H9 (cell line): ENCODE measurements around the gene SUPT3H. TPM values are rescaled to one million over a fixed set of nuclear protein-coding genes. Genes with fewer than 3 reads are reported as not detected.

Experiments
- DNase-seq: peaks from one replicate; pipeline ENCODE4 v3.0.0-alpha.2; 2017
- H2AFZ ChIP-seq: one replicate; pipeline ENCODE4 v1.6.1; 2013; ENCODE audit warnings: mild to moderate bottlenecking, low read length, control low read depth, moderate library complexity
- H2AK5ac ChIP-seq: 2 replicates; pipeline ENCODE4 v1.6.1; 2013; ENCODE audit warnings: low read length, control low read depth, mixed read lengths; ENCODE audit not compliant: insufficient read length
- H2BK120ac ChIP-seq: one replicate; pipeline ENCODE4 v1.6.1; 2013; ENCODE audit warnings: low read depth, mild to moderate bottlenecking, low read length, control low read depth, inconsistent platforms; ENCODE audit not compliant: poor library complexity, severe bottlenecking
- H2BK12ac ChIP-seq: 2 replicates; pipeline ENCODE4 v1.6.1; 2013; ENCODE audit warnings: low read length, control low read depth, mixed read lengths, low read depth; ENCODE audit not compliant: insufficient read length
- H2BK15ac ChIP-seq: 2 replicates; pipeline ENCODE4 v1.6.1; 2013; ENCODE audit warnings: low read depth, low read length, control low read depth
- H2BK20ac ChIP-seq: one replicate; pipeline ENCODE4 v1.6.1; 2013; ENCODE audit warnings: low read depth, mild to moderate bottlenecking, low read length, control low read depth, inconsistent platforms; ENCODE audit not compliant: poor library complexity, severe bottlenecking
- H2BK5ac ChIP-seq: 2 replicates; pipeline ENCODE4 v1.6.1; 2013; ENCODE audit warnings: low read length, control low read depth, mixed read lengths; ENCODE audit not compliant: insufficient read length
- H3K14ac ChIP-seq: 2 replicates; pipeline ENCODE4 v1.6.1; 2013; ENCODE audit warnings: low read length, control low read depth; ENCODE audit not compliant: insufficient read depth
- H3K18ac ChIP-seq: 2 replicates; pipeline ENCODE4 v1.6.1; 2013; ENCODE audit warnings: low read depth, mild to moderate bottlenecking, mixed read lengths, low read length, control low read depth; ENCODE audit not compliant: insufficient read length
- H3K23ac ChIP-seq: 2 replicates; pipeline ENCODE4 v1.6.1; 2013; ENCODE audit warnings: low read length, control low read depth, mixed read lengths, low read depth; ENCODE audit not compliant: insufficient read length
- H3K23me2 ChIP-seq: 2 replicates; pipeline ENCODE4 v1.6.1; 2013; ENCODE audit warnings: low read depth, mild to moderate bottlenecking, mixed read lengths, low read length, control low read depth; ENCODE audit not compliant: insufficient read length, poor library complexity, severe bottlenecking
- H3K27ac ChIP-seq: 2 replicates; pipeline ENCODE4 v1.5.1; 2013; ENCODE audit warnings: low read length, control low read depth, mixed read lengths, low read depth; ENCODE audit not compliant: insufficient read length
- H3K27me3 ChIP-seq: 2 replicates; pipeline ENCODE4 v1.6.1; 2013; ENCODE audit warnings: low read length, control low read depth, inconsistent platforms; ENCODE audit not compliant: insufficient read depth
- H3K4ac ChIP-seq: 2 replicates; pipeline ENCODE4 v1.6.1; 2013; ENCODE audit warnings: low read depth, mild to moderate bottlenecking, control low read depth, inconsistent platforms, low read length, moderate library complexity
- H3K4me1 ChIP-seq: 2 replicates; pipeline ENCODE4 v1.6.1; 2013; ENCODE audit warnings: low read length, control low read depth, inconsistent platforms; ENCODE audit not compliant: insufficient read depth
- H3K4me2 ChIP-seq: 2 replicates; pipeline ENCODE4 v1.6.1; 2013; ENCODE audit warnings: low read length, control low read depth, mixed read lengths; ENCODE audit not compliant: insufficient read length, insufficient read depth
- H3K56ac ChIP-seq: 2 replicates; pipeline ENCODE4 v1.6.1; 2013; ENCODE audit warnings: low read depth, mild to moderate bottlenecking, mixed read lengths, low read length, control low read depth; ENCODE audit not compliant: insufficient read length
- H3K79me1 ChIP-seq: 2 replicates; pipeline ENCODE4 v1.6.1; 2013; ENCODE audit warnings: low read depth, mild to moderate bottlenecking, moderate library complexity, low read length, control low read depth, inconsistent platforms; ENCODE audit not compliant: insufficient read depth, poor library complexity, severe bottlenecking
- H3K79me2 ChIP-seq: 2 replicates; pipeline ENCODE4 v1.6.1; 2013; ENCODE audit warnings: low read length, control low read depth, inconsistent platforms; ENCODE audit not compliant: insufficient read depth
- H3K9ac ChIP-seq: 2 replicates; pipeline ENCODE4 v1.6.1; 2013; ENCODE audit warnings: low read length, control low read depth, mixed read lengths; ENCODE audit not compliant: insufficient read length; ENCODE audit errors: extremely low read depth
- H3K9me3 ChIP-seq: one replicate; pipeline ENCODE4 v1.6.1; 2013; ENCODE audit warnings: low read depth, low read length, inconsistent platforms; ENCODE audit not compliant: control insufficient read depth
- H3T11ph ChIP-seq: one replicate; pipeline ENCODE4 v1.6.1; 2013; ENCODE audit warnings: mild to moderate bottlenecking, low read length, control low read depth, inconsistent platforms
- H4K20me1 ChIP-seq: one replicate; pipeline ENCODE4 v1.6.1; 2013; ENCODE audit not compliant: control insufficient read depth, insufficient read length, insufficient read depth
- H4K5ac ChIP-seq: 2 replicates; pipeline ENCODE4 v1.6.1; 2013; ENCODE audit warnings: low read depth, mild to moderate bottlenecking, mixed read lengths, low read length, control low read depth; ENCODE audit not compliant: insufficient read length
- H4K8ac ChIP-seq: replicated peaks from 2 replicates; pipeline ENCODE4 v1.6.1; 2013; ENCODE audit warnings: low read length, control low read depth, mixed read lengths, low read depth; ENCODE audit not compliant: insufficient read length
- H4K91ac ChIP-seq: 2 replicates; pipeline ENCODE4 v1.6.1; 2013; ENCODE audit warnings: low read depth, mild to moderate bottlenecking, moderate library complexity, mixed read lengths, low read length, control low read depth; ENCODE audit not compliant: insufficient read length
- H3K27ac Mint-ChIP-seq, 3 experiments: 2 replicates in 2 of 3; 3 replicates in 1 of 3; pipeline ENCODE4 v1.8.0; 2020 to 2021; ENCODE audit warnings: mixed read lengths in 3 of 3, mild to moderate bottlenecking in 1 of 3, moderate library complexity in 1 of 3
- H3K27me3 Mint-ChIP-seq: 2 replicates; pipeline ENCODE4 v1.8.0; 2021; ENCODE audit warnings: low read depth, mild to moderate bottlenecking, moderate library complexity, mixed read lengths
- H3K36me3 Mint-ChIP-seq, 3 experiments: 2 replicates in 2 of 3; 3 replicates in 1 of 3; pipeline ENCODE4 v1.8.0; 2020 to 2021; ENCODE audit warnings: low read depth in 3 of 3, mixed read lengths in 3 of 3; ENCODE audit not compliant: insufficient read depth in 1 of 3
- H3K4me1 Mint-ChIP-seq, 2 experiments: 2 replicates each; pipeline ENCODE4 v1.8.0; 2020; ENCODE audit warnings: mixed read lengths in 2 of 2
- H3K4me3 Mint-ChIP-seq, 2 experiments: 2 replicates in 1 of 2; 3 replicates in 1 of 2; pipeline ENCODE4 v1.8.0; 2020 to 2021; ENCODE audit warnings: mild to moderate bottlenecking in 2 of 2, mixed read lengths in 2 of 2, moderate library complexity in 1 of 2
- H3K9me3 Mint-ChIP-seq, 2 experiments: 2 replicates in 1 of 2; 3 replicates in 1 of 2; pipeline ENCODE4 v1.8.0; 2020; ENCODE audit warnings: mild to moderate bottlenecking in 2 of 2, mixed read lengths in 2 of 2, moderate library complexity in 1 of 2
- CTCF ChIP-seq: fragments of 200-600 bp; sonication (generic); conservative IDR thresholded peaks from 3 replicates; pipeline ENCODE4 v1.8.0; 2021; ENCODE audit warnings: antibody characterized with exemption, mild to moderate bottlenecking
- WGBS: extraction: QIAGEN DNeasy Blood & Tissue Kit; methylation state at CpG from one replicate; pipeline ENCODE4 v1.1.7; 2013; ENCODE audit warnings: missing lambda C conversion rate, low lambda C conversion rate, mixed read lengths; ENCODE audit not compliant: insufficient read length; ENCODE audit errors: extremely low coverage; 5-methylcytosine and 5-hydroxymethylcytosine counted together
- total RNA-seq: library from RNA; stranded (reverse); gene quantifications from 2 replicates; pipeline ENCODE4 v1.2.1, GENCODE V29; 2021

SUPT3H gene
- total RNA-seq, 1 experiment from 2014 or later: 22.5 TPM

GRCh38 chr6:44784195-44784594 lies 593.5 kb downstream of the SUPT3H start:
- no peak overlapping the region for H3K23ac ChIP-seq
- TF ChIP-seq CTCF: no peak
- H3K18ac ChIP-seq: no peak overlapping the region
- H3K79me1 ChIP-seq: no peaks in the 10 kb centered on the region
- H2BK15ac ChIP-seq: no peak overlapping the region
- no CpG with 5 or more reads among the region's 1 CpG for WGBS
- no peak overlapping the region for H3K4me2 ChIP-seq
- H3K27me3 Mint-ChIP-seq: no peaks in the 10 kb centered on the region; the same call in 1 of the 2 replicates
- H4K8ac ChIP-seq: no peak overlapping the region
- no peak overlapping the region for H2BK12ac ChIP-seq
- no peaks in the 10 kb centered on the region for H3K23me2 ChIP-seq
- peaks cover 0 to 6% (median 5%) of the 10 kb centered on the region in 3 experiments; a peak in 2 of 7 replicates for H3K36me3 Mint-ChIP-seq
- H3K4me1 ChIP-seq: no peaks in the 10 kb centered on the region
- H3K9me3 ChIP-seq: no peaks in the 10 kb centered on the region
- no peak overlapping the region for H2AK5ac ChIP-seq
- peaks cover 0 to 2% of the 10 kb centered on the region in 2 experiments; a peak in 1 of 5 replicates for H3K9me3 Mint-ChIP-seq
- no peak overlapping the region for H3K9ac ChIP-seq
- no peak overlapping the region for H3K4me3 Mint-ChIP-seq
- H3K27ac ChIP-seq: no peak overlapping the region
- H2BK5ac ChIP-seq: no peak overlapping the region
- no peak overlapping the region for H3K14ac ChIP-seq
- H2AFZ ChIP-seq: no peak overlapping the region
- H2BK20ac ChIP-seq: no peak overlapping the region
- no peak overlapping the region for H4K5ac ChIP-seq
- no peaks in the 10 kb centered on the region for H3K79me2 ChIP-seq
- H3T11ph ChIP-seq: no peak overlapping the region
- no peak for DNase-seq
- peaks cover 8 to 12% of the 10 kb centered on the region in 2 experiments for H3K4me1 Mint-ChIP-seq
- H3K27me3 ChIP-seq: no peaks in the 10 kb centered on the region
- H4K20me1 ChIP-seq: no peaks in the 10 kb centered on the region
- no peak overlapping the region for H2BK120ac ChIP-seq
- H3K56ac ChIP-seq: no peak overlapping the region
- H4K91ac ChIP-seq: no peak overlapping the region
- H3K4ac ChIP-seq: no peak overlapping the region
- no peak overlapping the region for H3K27ac Mint-ChIP-seq
